GM18508 (cell line): Measurements from ENCODE around the gene CHRDL2.

ENCODE experiments used
- ATAC-seq: cut with Tn5 transposase; IDR thresholded peaks from one replicate; pipeline ENCODE4 v1.9.1; 2021; ENCODE audit warnings: moderate number of reproducible peaks; ENCODE audit not compliant: insufficient read depth, unreplicated experiment

The CHRDL2 gene

DNA sequence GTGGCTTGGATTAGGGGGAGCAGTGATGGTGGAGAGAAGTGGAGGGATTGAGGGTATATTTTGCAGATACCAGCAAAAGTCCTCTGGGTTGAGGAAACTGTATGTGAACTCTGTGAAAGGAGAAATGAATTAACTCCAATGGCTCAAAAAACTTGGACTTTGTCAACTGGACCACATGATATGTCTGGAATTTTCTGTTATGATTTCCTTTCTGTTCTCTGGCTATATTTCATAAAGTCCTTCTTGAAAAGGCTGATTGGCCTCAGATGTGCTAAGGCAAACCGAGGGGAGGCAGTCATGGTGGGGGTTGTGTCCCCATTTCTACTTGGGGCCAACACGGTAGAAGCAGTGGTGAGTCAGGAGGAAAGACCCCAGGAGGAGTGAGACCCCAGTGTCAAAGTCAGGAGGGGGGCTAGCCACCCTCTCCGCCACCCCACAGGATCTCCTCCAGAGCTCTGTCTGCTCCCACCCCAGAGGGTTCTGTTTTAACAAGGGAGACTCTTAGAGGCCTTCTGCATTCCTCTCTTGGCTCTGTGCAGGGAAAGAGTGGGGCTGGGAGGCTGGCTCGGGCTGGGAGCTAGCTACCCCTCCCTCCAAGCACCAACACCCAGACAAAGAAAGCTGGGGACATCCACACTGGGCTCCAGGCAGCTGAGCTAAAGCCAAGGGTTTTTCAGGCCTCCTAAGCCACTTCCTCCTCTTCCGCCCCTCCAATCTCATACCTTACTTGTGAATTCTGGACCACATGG, 13.8 kb downstream of the CHRDL2 start:
- ATAC-seq: no peak

DNA sequence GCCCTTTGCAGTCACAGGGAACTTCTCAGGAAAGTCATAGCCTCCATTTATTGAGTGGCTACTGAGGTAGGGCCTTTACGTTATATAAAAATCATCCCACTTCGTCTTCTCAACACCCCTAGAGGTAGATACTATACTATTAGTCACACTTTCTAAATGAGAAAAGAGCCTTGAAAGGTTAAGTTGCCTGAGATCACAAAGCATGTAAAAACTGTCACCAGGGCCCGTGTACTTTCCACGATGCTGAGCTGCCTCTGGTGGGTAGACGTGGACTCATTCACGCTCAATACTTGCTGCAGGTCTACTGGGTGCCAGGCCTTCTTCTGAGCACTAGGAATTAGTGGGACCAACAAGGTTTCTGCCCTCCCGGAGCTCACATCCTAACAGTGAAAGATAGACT, 16.3 kb downstream of the CHRDL2 start:
- no peak for ATAC-seq

DNA sequence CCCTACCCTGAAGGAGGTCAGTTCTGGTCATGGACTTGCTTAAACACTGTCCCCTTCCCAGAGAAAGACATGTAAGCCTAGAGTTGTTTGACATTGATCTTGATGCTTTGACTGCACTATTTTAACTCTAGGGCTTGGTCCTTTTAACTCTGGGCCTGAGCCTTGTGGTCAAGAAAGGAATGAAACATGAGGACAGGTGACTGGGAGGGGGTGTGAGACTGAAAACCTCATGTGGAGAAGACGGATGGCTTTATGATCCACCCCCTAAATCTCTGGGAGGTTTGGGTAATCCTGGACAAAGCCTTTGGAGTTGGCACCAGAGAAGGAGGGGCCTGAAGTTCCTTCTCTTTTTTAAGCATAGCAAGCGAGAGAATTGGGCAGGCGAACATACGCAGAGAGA, 17.5 kb downstream of the CHRDL2 start:
- no peak for ATAC-seq

DNA sequence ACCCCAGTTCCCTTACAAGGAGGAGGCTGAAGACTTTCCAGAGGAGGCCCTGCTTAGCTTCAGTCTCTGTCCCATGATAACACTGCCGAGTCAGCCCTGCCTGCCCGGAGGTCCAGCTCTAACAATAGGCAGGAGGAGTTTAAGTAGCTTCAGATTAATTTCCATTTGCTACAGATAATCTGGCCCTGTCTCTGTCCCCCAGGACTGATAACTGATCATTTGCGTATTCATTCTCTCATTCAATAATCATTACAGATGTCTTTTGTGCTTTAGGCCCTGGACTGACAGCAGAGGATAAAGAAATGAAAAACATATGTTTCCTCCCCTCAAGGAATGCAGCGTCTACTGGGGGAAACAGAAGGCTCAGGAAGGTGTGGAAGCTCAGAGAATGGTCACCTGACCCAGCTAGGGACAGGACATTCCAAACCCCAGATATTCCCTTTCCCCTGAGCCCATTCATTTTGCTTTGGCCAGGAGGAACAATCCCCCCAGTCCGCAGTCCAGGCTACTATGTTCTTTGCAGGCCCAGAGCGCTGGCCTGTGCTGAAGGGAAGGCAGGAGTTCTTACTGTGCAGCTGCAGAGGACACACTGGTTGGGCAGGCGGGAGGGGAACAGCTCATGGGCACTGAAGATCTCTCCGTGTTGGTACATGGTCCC, 20.8 kb downstream of the CHRDL2 start:
- ATAC-seq: no peak

DNA sequence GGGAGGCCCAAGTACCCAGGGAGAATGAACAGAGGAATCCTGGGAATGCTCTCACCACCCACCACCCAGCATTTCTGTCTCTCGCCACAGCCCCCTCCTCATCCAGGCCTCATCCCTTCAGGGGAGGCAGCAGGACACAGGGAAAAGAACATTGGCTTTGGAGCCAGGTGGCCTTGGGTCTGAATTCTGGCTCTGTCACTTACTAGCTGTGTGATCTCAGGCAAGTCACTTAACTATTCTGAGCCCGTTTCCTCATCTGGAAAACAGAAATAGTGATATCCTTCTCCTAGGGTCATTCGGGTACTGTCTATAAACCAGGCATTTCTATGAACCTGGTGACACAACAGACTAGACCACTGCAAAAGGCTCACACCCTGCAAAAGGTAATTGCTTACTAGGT, 22.1 kb downstream of the CHRDL2 start:
- no peak for ATAC-seq

DNA sequence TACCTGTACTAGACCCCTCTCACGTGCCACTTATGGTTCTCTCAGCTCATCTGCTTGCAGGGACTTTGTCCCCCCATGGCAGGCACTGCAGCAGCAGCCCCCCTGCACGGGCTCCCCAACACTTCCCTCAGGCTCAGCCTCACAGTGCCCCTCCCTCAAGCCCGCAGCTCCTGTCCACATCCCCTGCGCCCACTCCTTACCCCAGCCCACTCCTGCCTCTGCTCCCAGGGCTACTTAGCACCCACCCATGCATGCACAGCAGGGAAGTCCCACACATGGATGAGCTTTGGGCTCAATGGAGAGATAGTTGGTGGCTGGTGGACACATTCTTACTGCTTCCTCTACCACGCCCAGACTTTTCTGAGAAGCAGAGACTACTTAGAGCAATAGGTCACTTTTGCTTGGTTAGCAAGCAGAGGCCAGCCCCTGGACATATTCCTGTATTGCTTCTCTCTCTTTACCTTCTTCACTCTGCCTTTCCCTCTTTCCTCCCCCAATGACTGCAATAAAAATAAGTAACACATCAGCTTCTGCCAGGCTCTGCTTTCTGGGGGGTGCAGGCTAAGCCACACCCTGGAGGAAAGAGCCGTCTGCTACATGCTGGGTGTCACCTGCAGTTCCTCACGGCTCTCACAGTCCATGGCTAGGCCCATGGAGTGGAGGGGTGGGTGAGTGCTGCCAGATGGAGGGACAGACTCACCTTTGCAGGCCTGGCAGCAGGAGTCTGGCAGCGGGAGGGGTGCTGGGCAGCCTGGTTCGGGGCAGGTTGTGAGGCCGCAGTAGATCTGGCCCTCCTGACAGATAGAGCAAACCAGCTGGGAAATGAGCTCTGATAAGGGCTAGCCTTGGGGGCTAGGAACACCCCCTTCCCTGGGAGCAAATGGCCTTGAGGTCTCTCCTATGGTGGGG, 23.4 kb downstream of the CHRDL2 start:
- ATAC-seq: no peak

DNA sequence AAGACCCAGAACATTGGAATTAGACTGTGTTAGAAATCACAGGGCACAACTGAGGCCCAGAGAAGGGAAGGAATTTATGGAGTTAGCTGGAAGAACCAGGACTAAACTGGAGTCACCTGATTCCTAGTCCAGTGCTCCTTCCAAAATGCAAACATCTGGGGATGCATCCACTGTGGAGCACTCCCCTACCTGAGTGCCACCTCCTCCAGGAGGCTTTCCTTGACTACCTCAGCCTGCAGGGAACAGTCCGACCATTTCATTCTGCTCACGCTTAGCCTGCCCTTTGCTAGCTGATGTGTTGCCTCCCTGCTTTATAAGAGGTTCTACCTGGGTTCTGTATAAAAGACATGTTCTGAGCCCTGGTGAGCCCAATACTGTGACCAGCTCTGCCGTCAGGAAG, 24.0 kb downstream of the CHRDL2 start:
- ATAC-seq: no peak

DNA sequence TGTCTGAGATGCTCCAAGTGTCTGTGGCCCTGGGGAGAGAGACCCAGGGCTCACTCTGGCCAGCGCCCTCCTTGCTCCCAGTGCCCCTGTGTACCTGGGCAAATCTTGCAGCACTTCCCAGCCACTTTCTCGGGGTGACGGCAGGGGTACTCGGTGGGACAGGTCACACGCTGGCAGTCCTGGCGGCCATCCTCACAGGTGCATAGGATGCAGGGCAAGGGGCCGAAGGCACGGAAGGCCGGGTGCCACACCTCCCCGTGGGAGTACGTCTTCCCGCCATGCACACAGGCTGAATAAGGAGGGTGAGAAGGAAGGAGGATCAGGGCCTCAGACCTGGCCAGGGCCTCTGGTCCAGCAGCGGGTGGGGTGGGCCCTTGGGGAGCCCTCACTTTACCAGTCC, 28.0 kb downstream of the CHRDL2 start:
- no peak for ATAC-seq

DNA sequence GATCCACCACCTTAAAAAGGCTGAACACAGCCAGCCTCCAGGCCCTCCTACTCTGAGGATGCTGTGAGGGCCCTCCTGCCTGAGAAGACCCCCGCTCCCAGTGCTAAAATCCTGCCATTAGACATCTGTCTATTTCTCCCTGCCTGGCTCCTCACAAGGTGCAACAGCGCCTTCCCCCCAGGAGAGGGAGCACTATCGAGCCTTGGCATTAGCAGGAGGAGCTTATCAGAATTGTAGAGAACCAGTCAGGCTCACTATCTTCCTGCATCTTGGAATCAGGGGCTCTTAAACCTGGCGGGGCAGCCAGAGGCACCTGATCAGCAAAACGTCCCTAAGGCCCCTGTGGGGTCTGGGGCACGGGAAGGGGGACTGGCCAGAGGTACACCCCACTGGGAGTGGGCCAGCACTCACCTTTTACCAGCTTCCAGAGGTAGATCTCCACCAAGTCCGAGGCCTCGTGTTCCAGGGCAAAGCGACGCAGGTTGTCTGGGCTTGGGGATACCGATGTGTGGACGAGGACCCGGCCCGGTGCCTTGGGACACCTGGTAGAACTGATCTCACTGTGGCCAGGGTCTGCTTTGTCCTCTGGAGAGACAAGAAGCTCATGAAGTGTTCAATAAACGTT, 28.7 kb downstream of the CHRDL2 start:
- no peak for ATAC-seq

DNA sequence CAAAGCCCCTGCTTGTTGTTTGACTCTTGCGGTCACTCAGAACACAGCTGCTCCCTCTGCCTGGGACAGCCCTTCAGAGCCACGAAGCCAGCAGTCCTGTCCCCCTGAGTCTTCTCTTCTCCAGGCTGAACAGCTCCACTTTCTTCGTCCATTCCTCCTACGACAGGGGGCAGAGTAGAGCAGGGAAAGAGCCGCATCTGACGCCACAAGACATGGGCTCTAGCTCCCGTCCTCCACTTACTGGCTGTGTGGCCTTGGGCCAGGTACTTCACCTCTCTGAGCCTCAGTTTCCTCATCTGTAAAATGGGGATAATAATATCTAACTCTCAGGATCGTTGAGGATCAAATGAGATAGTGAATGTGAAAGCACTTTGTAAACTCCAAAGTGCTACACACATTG, 29.9 kb downstream of the CHRDL2 start:
- ATAC-seq: no peak

DNA sequence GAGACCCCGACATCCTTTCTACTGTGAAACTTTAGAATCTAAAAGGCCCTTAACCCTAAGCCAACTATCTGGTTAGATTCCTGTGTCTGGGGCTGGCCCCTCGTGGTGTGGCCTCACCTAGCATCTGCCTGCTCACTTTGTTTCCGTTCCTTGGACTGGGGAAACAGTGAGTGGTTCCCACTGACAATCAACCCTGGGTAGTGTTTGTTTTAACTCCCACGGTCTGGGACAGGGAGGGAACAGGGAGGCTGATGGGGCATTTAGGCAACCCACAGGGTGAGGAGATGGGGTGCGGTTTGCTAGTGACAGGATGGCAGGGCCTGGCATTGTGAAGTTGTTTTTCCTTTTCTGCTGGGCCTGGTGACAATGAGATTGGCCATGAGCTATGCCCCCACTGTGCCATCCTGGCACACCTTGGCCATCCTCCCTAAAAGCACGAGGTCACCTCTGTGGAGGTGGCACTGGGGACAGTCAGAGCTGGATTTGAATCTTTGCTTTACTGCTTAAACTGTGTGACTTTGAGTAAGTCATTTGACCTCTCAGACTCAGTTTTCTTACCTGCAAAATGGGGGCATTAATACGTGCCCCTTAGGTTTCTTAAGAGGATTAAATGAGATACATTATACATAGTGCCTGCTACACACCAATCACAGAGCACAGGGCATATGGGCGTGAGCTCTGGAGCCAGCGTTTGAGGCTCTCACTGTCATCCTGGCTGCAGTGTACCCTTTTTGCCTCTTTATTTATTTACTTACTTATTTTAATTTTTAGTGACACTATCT, 31.4 kb downstream of the CHRDL2 start:
- no peak for ATAC-seq

DNA sequence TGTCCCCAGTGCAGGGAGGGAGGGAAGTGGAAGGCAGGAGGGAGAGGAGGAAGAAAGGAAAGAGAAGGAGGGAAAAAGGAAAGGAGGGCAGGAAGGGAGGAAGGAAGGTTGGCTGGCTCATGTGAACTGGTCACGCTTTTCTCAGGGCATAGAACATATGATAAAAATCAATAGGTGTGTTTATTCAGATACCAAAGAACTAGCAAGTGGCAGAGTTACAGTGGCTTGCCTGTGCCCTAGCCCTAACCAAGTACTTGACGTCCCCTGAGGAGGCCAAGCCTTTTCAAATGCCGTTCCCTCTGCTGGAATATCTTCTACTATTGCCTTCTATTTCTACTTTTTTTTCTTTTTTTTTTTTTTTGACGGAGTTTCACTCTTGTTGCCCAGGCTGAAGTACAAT, 33.5 kb downstream of the CHRDL2 start:
- ATAC-seq: no peak

DNA sequence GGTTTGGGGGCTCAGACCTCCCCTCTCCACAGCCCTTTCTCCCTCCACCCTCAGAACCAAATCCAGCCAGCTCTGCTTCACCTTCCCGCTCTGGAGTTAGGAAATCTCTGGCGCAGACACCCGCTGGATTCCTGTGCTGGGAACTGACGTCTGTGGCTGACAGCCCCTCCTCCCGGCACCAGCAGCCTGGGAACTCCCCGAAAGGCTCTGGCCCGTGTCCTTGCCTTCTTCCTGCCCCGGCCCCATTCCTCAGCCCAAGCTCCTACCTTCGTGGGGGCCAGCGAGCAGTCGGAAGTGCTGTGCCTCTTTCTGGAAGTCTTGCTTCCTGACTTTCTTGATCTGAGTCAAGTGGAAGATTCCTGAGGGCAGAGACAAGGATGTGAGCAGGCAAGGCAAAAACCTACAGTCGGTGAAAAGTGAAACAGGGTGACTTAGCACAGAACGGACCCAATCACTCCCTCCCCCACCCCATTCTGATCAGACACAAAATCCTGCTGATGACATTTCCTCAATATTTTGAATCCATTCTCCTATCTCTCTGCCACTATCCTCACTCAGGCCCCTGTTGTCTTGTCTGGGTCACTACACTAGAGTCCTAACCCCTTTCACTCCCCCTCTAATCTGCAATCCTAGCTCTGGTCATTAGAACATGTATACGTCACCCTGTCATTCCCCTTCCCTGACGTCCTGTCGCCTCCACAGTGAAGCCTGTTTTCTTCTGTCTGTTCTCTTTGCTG, 34.1 kb downstream of the CHRDL2 start:
- ATAC-seq: no peak

DNA sequence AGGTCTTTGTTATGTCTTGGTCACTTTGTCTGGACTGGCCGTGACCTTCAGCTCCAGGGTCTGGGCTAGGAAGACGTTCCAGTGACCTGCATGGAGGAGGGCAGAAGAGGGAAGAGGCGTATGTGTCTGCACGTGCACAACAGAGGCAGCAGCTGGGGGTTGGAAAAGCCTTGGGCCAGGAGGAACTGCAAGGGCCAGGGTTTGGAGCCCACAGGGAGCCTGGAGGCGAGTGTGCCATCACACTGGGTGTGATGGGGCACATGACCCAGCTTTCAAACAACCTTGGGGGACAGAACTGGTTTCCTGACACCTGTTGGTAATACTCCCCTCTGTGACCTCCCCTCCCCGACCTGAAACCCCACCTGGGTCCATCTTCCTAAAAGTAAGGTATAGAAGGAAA, 34.7 kb downstream of the CHRDL2 start:
- no peak for ATAC-seq

DNA sequence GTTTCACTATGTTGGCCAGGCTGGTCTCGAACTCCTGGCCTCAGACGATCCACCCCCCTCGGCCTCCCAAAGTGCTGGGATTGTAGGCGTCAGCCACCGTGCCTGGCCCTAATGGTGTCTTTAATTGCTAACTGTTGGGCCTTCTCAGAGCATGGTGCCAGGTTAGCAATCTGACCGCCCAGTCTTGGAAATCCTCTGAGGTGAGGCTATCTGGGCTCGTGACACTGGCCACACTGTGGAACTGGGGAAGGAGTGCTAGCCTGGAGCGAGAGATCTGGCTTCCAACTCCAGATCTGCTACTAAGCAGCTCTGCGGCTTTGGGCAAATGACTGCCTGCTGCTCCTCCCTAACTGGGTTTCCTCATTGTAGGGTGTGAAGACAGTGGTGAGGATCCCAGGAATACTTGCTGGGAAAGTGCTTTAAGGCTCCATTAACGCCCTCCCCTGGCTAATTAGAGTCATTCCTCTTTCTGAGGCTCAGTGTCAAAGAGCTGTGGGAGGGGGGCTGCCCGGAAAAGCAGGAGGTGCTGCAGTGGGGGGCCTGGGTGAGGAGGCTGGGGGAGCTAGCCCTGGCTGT, 35.4 kb downstream of the CHRDL2 start:
- no peak for ATAC-seq

DNA sequence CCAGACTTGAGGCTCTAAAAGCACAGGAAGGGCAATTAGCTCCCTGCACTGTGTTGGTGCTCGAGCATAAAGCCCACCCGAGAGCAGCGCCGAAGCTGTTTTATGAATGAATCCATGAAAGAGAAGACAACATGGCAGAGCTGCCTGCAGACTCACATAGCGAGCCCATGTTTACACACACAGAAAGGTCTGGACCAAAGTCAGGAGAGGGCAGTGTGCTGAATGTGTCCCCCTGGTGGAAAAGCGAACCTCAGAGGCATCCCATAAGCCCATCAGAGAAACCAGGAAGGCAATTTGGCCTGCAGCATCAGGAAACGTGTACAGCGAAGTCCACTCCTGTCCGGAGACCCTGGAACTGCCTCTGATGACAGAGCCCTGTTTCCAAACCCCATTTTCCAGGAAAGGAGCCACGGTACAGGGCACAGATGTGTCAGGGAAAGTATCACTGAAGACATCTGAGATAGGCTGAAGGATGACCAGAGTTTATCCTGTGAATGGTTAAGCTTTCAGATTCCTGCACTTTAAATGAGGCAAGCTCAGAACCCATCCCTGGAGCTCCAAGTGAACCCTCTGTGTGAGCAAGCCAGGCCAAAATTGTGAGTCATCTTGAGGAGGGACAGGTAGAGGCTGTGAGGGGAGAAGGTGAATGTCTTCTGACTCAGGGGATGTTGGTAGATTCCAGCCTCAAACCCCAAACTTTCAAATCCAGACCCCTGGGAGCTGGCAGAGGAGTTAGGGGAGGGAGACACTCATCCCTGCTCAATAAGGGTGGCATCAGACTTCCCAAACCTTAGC, 36.9 kb downstream of the CHRDL2 start:
- ATAC-seq: no peak

DNA sequence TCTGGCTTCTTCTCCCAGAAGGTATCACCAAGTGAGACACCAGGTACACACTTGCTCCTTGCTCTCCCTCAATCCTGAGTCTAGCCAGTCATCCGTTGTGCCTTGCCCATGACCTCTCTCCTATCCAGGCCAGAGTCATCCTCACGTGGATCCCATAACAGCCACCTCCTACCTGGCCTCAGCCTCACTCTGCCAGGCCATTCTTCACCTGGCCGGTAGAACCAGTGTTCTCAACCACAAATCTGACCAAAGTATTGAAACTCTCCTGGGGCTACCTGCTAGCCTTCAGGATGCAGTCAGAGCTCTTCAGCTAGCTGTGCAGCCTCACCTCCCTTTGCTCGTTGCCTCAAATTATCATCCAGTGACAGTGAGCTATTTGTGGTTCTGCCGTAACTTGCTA, 37.7 kb downstream of the CHRDL2 start:
- no peak for ATAC-seq

DNA sequence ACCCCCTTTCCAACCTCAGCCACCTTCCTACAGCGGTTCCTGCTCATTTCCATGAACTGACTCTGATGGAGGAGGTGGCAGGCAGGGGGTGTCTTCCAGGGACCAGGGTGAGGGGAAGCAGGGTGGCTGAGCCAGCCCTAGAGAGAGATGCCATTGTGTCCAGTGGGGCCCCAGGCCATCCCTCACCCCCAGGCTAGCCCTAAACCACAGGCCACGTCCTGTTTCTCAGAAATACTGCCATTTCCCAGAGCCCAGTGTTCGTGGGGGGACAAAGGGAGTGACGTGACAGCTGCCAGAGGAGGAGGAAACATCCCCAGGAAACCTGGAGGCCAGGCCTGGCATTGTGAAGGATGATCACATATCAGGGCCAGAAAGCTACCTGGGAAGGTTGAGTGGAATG, 39.5 kb downstream of the CHRDL2 start:
- ATAC-seq: no peak
